GM23338 (cell line): ENCODE measurements around the gene HRH2. TPM values are rescaled to one million over a fixed set of nuclear protein-coding genes. Genes with fewer than 3 reads are reported as not detected.

Source experiments
- ATAC-seq: fragments of 200-7000 bp; cut with Tn5 transposase; 3 replicates; pipeline ENCODE4 v1.9.1; 2020
- DNase-seq: peaks from one replicate; pipeline ENCODE4 v3.0.0-alpha.2; 2015; ENCODE audit warnings: low spot score
- H2AFZ ChIP-seq: fragments of 200-600 bp; sonication (generic); 2 replicates; pipeline ENCODE4 v1.8.0; 2016; ENCODE audit warnings: antibody characterized with exemption, mild to moderate bottlenecking, moderate library complexity
- H3F3A ChIP-seq: fragments of 200-600 bp; sonication (generic); replicated peaks from 2 replicates; pipeline ENCODE4 v1.8.0; 2017; ENCODE audit warnings: antibody characterized with exemption, mixed run types, low read depth
- H3K27ac ChIP-seq: fragments of 200-600 bp; sonication (generic); 2 replicates; pipeline ENCODE4 v1.6.1; 2016; ENCODE audit warnings: low read depth
- H3K27me3 ChIP-seq: fragments of 200-600 bp; sonication (generic); 2 replicates; pipeline ENCODE4 v1.8.0; 2016; ENCODE audit warnings: mild to moderate bottlenecking, mixed run types, moderate library complexity; ENCODE audit not compliant: insufficient read depth
- H3K36me3 ChIP-seq: fragments of 200-600 bp; sonication (generic); 2 replicates; pipeline ENCODE4 v1.8.0; 2016; ENCODE audit warnings: mild to moderate bottlenecking; ENCODE audit not compliant: insufficient read depth
- H3K4me1 ChIP-seq: fragments of 200-600 bp; sonication (generic); 2 replicates; pipeline ENCODE4 v1.8.0; 2016; ENCODE audit warnings: mild to moderate bottlenecking, moderate library complexity; ENCODE audit not compliant: insufficient read depth
- H3K4me2 ChIP-seq: fragments of 200-600 bp; sonication (generic); 2 replicates; pipeline ENCODE4 v1.7.1; 2017; ENCODE audit warnings: mixed run types
- H3K4me3 ChIP-seq: fragments of 200-600 bp; sonication (generic); 2 replicates; pipeline ENCODE4 v1.6.1; 2016; ENCODE audit warnings: mixed run types
- H3K79me2 ChIP-seq: fragments of 200-600 bp; sonication (generic); replicated peaks from 2 replicates; pipeline ENCODE4 v1.8.0; 2017; ENCODE audit warnings: mild to moderate bottlenecking; ENCODE audit not compliant: insufficient read depth
- H3K9me2 ChIP-seq: fragments of 200-600 bp; sonication (generic); 2 replicates; pipeline ENCODE4 v1.8.0; 2017; ENCODE audit not compliant: insufficient read depth
- H4K20me1 ChIP-seq: fragments of 200-600 bp; sonication (generic); replicated peaks from 2 replicates; pipeline ENCODE4 v1.8.0; 2017; ENCODE audit warnings: mild to moderate bottlenecking; ENCODE audit not compliant: insufficient read depth
- H3K27ac Mint-ChIP-seq: 2 replicates; pipeline ENCODE4 v1.8.0; 2020; ENCODE audit warnings: inconsistent platforms, mild to moderate bottlenecking, moderate library complexity, mixed read lengths
- H3K27me3 Mint-ChIP-seq: 3 replicates; pipeline ENCODE4 v1.8.0; 2022; ENCODE audit warnings: low read depth, mild to moderate bottlenecking, moderate library complexity, mixed read lengths, inconsistent platforms; ENCODE audit not compliant: insufficient read depth, poor library complexity
- H3K36me3 Mint-ChIP-seq: 3 replicates; pipeline ENCODE4 v1.8.0; 2021; ENCODE audit warnings: low read depth, mild to moderate bottlenecking, inconsistent platforms, moderate library complexity, mixed read lengths
- H3K4me1 Mint-ChIP-seq: 3 replicates; pipeline ENCODE4 v1.8.0; 2020; ENCODE audit warnings: mild to moderate bottlenecking, inconsistent platforms, mixed read lengths
- H3K4me3 Mint-ChIP-seq: 3 replicates; pipeline ENCODE4 v1.8.0; 2021; ENCODE audit warnings: moderate library complexity, mild to moderate bottlenecking, inconsistent platforms, mixed read lengths
- H3K9me3 Mint-ChIP-seq: 3 replicates; pipeline ENCODE4 v1.8.0; 2020; ENCODE audit warnings: moderate library complexity, mild to moderate bottlenecking, inconsistent platforms, mixed read lengths
- CREB1 ChIP-seq: fragments of 250-450 bp; sonication (Bioruptor Pico); IDR thresholded peaks from 2 replicates; pipeline ENCODE4 v1.5.0; 2020; ENCODE audit warnings: low read depth, mild to moderate bottlenecking, moderate library complexity
- CTCF ChIP-seq, 2 experiments: fragments of 200-600 bp in 1 of 2; sonication (generic) in 1 of 2; conservative IDR thresholded peaks; 2 replicates each; pipeline versions ENCODE4 v1.5.1 to v1.6.1; 2016 to 2017; ENCODE audit warnings: antibody characterized with exemption in 2 of 2, low read depth in 2 of 2, mild to moderate bottlenecking in 2 of 2, moderate library complexity in 1 of 2
- ETS1 ChIP-seq: IDR thresholded peaks from 2 replicates; pipeline ENCODE4 v1.6.1; 2016; ENCODE audit warnings: antibody characterized with exemption
- EZH2 ChIP-seq: fragments of 200-600 bp; sonication (generic); IDR thresholded peaks from one replicate; pipeline ENCODE4 v1.8.0; 2017; ENCODE audit warnings: antibody characterized with exemption, mild to moderate bottlenecking, low read depth; ENCODE audit not compliant: unreplicated experiment
- EZH2phosphoT487 ChIP-seq: fragments of 200-600 bp; sonication (generic); IDR thresholded peaks from one replicate; pipeline ENCODE4 v1.8.1; 2018; ENCODE audit warnings: antibody characterized with exemption; ENCODE audit not compliant: unreplicated experiment
- JUNB ChIP-seq: IDR thresholded peaks from one replicate; pipeline ENCODE4 v1.6.1; 2016; ENCODE audit warnings: antibody characterized with exemption; ENCODE audit not compliant: unreplicated experiment
- NANOG ChIP-seq: IDR thresholded peaks from 2 replicates; pipeline ENCODE4 v1.6.1; 2016; ENCODE audit warnings: antibody characterized with exemption, borderline replicate concordance
- POLR2AphosphoS5 ChIP-seq: IDR thresholded peaks from 2 replicates; pipeline ENCODE4 v1.6.1; 2016; ENCODE audit warnings: antibody characterized with exemption, low read depth
- REST ChIP-seq: IDR thresholded peaks from one replicate; pipeline ENCODE4 v1.6.1; 2018; ENCODE audit warnings: antibody characterized with exemption; ENCODE audit not compliant: unreplicated experiment
- STAT1 ChIP-seq: IDR thresholded peaks from one replicate; pipeline ENCODE4 v1.6.1; 2016; ENCODE audit warnings: antibody characterized with exemption; ENCODE audit not compliant: unreplicated experiment
- ZNF114 ChIP-seq: fragments of 250-450 bp; sonication (Bioruptor Pico); IDR thresholded peaks from 2 replicates; pipeline ENCODE4 v1.5.0; 2020; ENCODE audit warnings: mild to moderate bottlenecking, moderate library complexity
- ZNF331 ChIP-seq: fragments of 250-450 bp; sonication (Bioruptor Pico); IDR thresholded peaks from 2 replicates; pipeline ENCODE4 v1.5.0; 2020; ENCODE audit warnings: low read depth, mild to moderate bottlenecking, moderate library complexity
- ZNF462 ChIP-seq: fragments of 250-450 bp; sonication (Bioruptor Pico); IDR thresholded peaks from 2 replicates; pipeline ENCODE4 v1.5.0; 2020; ENCODE audit warnings: mild to moderate bottlenecking, moderate library complexity
- polyA plus RNA-seq: library from polyadenylated mRNA; unstranded; fragments of >200 nt; fragmentation: Nextera tagmentation; extraction: Ambion mirVana; gene quantifications from 2 replicates; pipeline ENCODE4 v1.2.1, GENCODE V29; 2016
- total RNA-seq: library from RNA; depleted of rRNA; stranded (reverse); fragments of >200 nt; shearing (Covaris generic); gene quantifications from 2 replicates; pipeline ENCODE4 v1.2.3, GENCODE V29; 2014

HRH2 gene
- total and polyA plus RNA-seq, 2 experiments from 2014 or later: 6.8 to 7.0 TPM

GRCh38 chr5:175682664-175683063 lies 24.8 kb downstream of the HRH2 start (continued):
- TF ChIP-seq STAT1 (no peak), EZH2 (no peak)

- no peak overlapping the region for H3K4me3 Mint-ChIP-seq
- DNase-seq: no peak
- no peaks in the 10 kb centered on the region for H3K27me3 ChIP-seq
- H3K9me2 ChIP-seq: no peaks in the 10 kb centered on the region
- no peaks in the 10 kb centered on the region for H3K4me1 ChIP-seq
- no peaks in the 10 kb centered on the region for H3K9me3 Mint-ChIP-seq
- no peak for ATAC-seq
- TF ChIP-seq POLR2AphosphoS5 (no peak), ZNF331 (CRISPR knock-in tag) (no peak), EZH2 (no peak), EZH2phosphoT487 (no peak), STAT1 (no peak), ZNF462 (no peak), ZNF114 (CRISPR knock-in tag) (no peak), JUNB (no peak), REST (no peak), ETS1 (no peak), NANOG (no peak), CREB1 (no peak), CTCF (conservative IDR thresholded peaks at IDR 0.05; ENCODE audit: low read depth in 2 of 2) (no peak)
- peaks cover 17% of the 10 kb centered on the region for H3K4me1 Mint-ChIP-seq
- H3K4me3 ChIP-seq: no peak overlapping the region
- peaks cover 19% of the 10 kb centered on the region for H3K36me3 Mint-ChIP-seq
- no peak overlapping the region for H3K4me2 ChIP-seq
- H4K20me1 ChIP-seq: no peaks in the 10 kb centered on the region; the same call in 1 of the 2 replicates
- H3K79me2 ChIP-seq: no peaks in the 10 kb centered on the region
- no peaks in the 10 kb centered on the region for H3F3A ChIP-seq
- no peak overlapping the region for H3K27ac ChIP-seq
- H3K27me3 Mint-ChIP-seq: peaks cover 6% of the 10 kb centered on the region
- no peak overlapping the region for H3K27ac Mint-ChIP-seq
- no peaks in the 10 kb centered on the region for H3K36me3 ChIP-seq
- H2AFZ ChIP-seq: no peak overlapping the region
These were observed 25.4 kb downstream of the HRH2 start for GRCh38 chr5:175683231-175683630.
